K562 (cell line): ENCODE measurements around the gene MASP1. TPM values are rescaled to one million over a fixed set of nuclear protein-coding genes. Genes with fewer than 3 reads are reported as not detected.

Experiments
- ATAC-seq: fragments of 200-7000 bp; cut with Tn5 transposase; 3 replicates; pipeline ENCODE4 v1.9.1; 2020; ENCODE audit warnings: moderate library complexity
- BruUV-seq: library from RNA; stranded (reverse); fragments of 400-500 nt; replicated peaks from 2 replicates; lab custom pipeline; 2021; lab: Mats Ljungman, UMichigan
- CTCF ChIA-PET: fragments of 300-600 bp; formaldehyde crosslinking; extraction: SDS; loops from one replicate; lab custom pipeline; 2021; ENCODE audit warnings: low intra/inter-chr PET ratio; lab: Yijun Ruan, JAX
- POLR2A ChIA-PET: fragments of 300-600, 350-650 bp; sonication (Branson Sonifier 250); formaldehyde crosslinking; extraction: SDS; loops from one replicate; lab custom pipeline; 2021; ENCODE audit warnings: antibody characterized with exemption, inconsistent platforms; lab: Yijun Ruan, JAX
- DNase-seq, 4 experiments: peaks; one replicate each; pipeline versions ENCODE4 v3.0.0 to v3.0.0-alpha.2; 2011 to 2018; ENCODE audit warnings: low spot score in 3 of 4, mixed read lengths in 3 of 4; ENCODE audit errors: extremely low read depth in 1 of 4
- FAIRE-seq: peaks from 2 replicates; lab custom pipeline; 2011; peaks lifted over from hg19 to GRCh38; lab: Jason Lieb, UNC
- H2AFZ ChIP-seq: 2 replicates; pipeline ENCODE4 v1.6.0; 2011; ENCODE audit warnings: low read depth, low read length, control low read depth, inconsistent platforms
- H3K27ac ChIP-seq: fragments of 200-600 bp; 3 replicates; pipeline ENCODE4 v1.8.0; 2011; ENCODE audit warnings: low read depth, mild to moderate bottlenecking, control low read depth, inconsistent platforms, low read length, moderate library complexity, mixed read lengths; ENCODE audit errors: extremely low read depth
- H3K27me3 ChIP-seq, 2 experiments: fragments of 300-600 bp in 1 of 2; 2 replicates in 1 of 2; 3 replicates in 1 of 2; pipeline versions ENCODE4 v1.6.0 to v1.8.0; 2011; ENCODE audit warnings: inconsistent platforms in 2 of 2, low read length in 2 of 2, mild to moderate bottlenecking in 1 of 2, mixed read lengths in 1 of 2, moderate library complexity in 1 of 2; ENCODE audit not compliant: control insufficient read depth in 2 of 2, insufficient read depth in 2 of 2
- H3K36me3 ChIP-seq: fragments of 300-600 bp; 3 replicates; pipeline ENCODE4 v1.8.0; 2011; ENCODE audit warnings: mild to moderate bottlenecking, low read length, inconsistent platforms; ENCODE audit not compliant: control insufficient read depth, insufficient read depth
- H3K4me1 ChIP-seq, 2 experiments: fragments of 200-600 bp in 1 of 2; replicated peaks in 1 of 2; 2 replicates in 1 of 2; 3 replicates in 1 of 2; pipeline versions ENCODE4 v1.5.1 to v1.8.0; 2011; ENCODE audit warnings: inconsistent platforms in 2 of 2, low read length in 2 of 2, mild to moderate bottlenecking in 1 of 2, mixed read lengths in 1 of 2, moderate library complexity in 1 of 2; ENCODE audit not compliant: control insufficient read depth in 2 of 2, insufficient read depth in 2 of 2
- H3K4me2 ChIP-seq: 2 replicates; pipeline ENCODE4 v1.6.1; 2011; ENCODE audit warnings: low read length, control low read depth, inconsistent platforms, mixed read lengths; ENCODE audit not compliant: insufficient read depth
- H3K4me3 ChIP-seq: fragments of 200-600 bp; sonication (generic), shearing (Covaris generic); 2 replicates; pipeline ENCODE4 v1.5.1; 2016; ENCODE audit warnings: control low read depth, inconsistent platforms
- H3K79me2 ChIP-seq: fragments of 200-600 bp; 3 replicates; pipeline ENCODE4 v1.8.0; 2011; ENCODE audit warnings: low read length, inconsistent platforms; ENCODE audit not compliant: control insufficient read depth, insufficient read depth
- H3K9ac ChIP-seq, 2 experiments: 2 replicates each; pipeline versions ENCODE4 v1.6.0 to v1.6.1; 2011; ENCODE audit warnings: low read depth in 2 of 2, low read length in 2 of 2, control low read depth in 1 of 2, inconsistent platforms in 1 of 2, mild to moderate bottlenecking in 1 of 2, mixed read lengths in 1 of 2; ENCODE audit not compliant: insufficient read depth in 1 of 2
- H3K9me1 ChIP-seq: one replicate; pipeline ENCODE4 v1.6.0; 2011; ENCODE audit warnings: inconsistent platforms, mild to moderate bottlenecking, low read length, moderate library complexity; ENCODE audit not compliant: control insufficient read depth, insufficient read depth
- H3K9me3 ChIP-seq: replicated peaks from 2 replicates; pipeline ENCODE4 v1.5.1; 2011; ENCODE audit warnings: low read depth, low read length, inconsistent platforms; ENCODE audit not compliant: control insufficient read depth, insufficient read depth
- H4K20me1 ChIP-seq: replicated peaks from 2 replicates; pipeline ENCODE4 v1.6.1; 2011; ENCODE audit warnings: low read length, inconsistent platforms, mixed read lengths; ENCODE audit not compliant: control insufficient read depth, insufficient read depth
- MXI1 ChIP-seq: IDR thresholded peaks from 2 replicates; pipeline ENCODE4 v1.6.1; 2011; ENCODE audit warnings: low read depth, mild to moderate bottlenecking, improper control_type of control experiment, low read length
- RAD51 ChIP-seq: fragments of 450-650 bp; IDR thresholded peaks from 2 replicates; pipeline ENCODE4 v1.7.1; 2016; ENCODE audit warnings: low read depth, mild to moderate bottlenecking, borderline replicate concordance
- USF1 ChIP-seq: sonication (generic); formaldehyde crosslinking; IDR thresholded peaks from 2 replicates; pipeline ENCODE4 v1.9.0; 2022; ENCODE audit warnings: mild to moderate bottlenecking, missing genetic modification reagents
- USF2 ChIP-seq: sonication (generic); formaldehyde crosslinking; IDR thresholded peaks from 2 replicates; pipeline ENCODE4 v1.5.0; 2020; ENCODE audit warnings: missing genetic modification reagents
- WGBS: fragments of 100-300 bp; shearing (Covaris generic); methylation state at CpG from one replicate; pipeline ENCODE4 v1.1.6; 2016; ENCODE audit warnings: low coverage, mixed read lengths; ENCODE audit not compliant: insufficient coverage; ENCODE audit errors: missing lambda C conversion rate; 5-methylcytosine and 5-hydroxymethylcytosine counted together
- in situ Hi-C: fragments of 300-500 bp; cut with MboI; formaldehyde crosslinking; loops from 4 replicates; pipeline ENCODE4 v1.15.0; 2018; ENCODE audit warnings: inconsistent platforms, mixed read lengths
- intact Hi-C: fragments of 100-400 bp; cut with micrococcal nuclease; formaldehyde crosslinking; loops from 2 replicates; pipeline ENCODE4 v1.14.2; 2022
- polyA plus RNA-seq, 8 experiments: library from polyadenylated mRNA; depleted of rRNA in 4 of 8; stranded (reverse) in 5 of 8; unstranded in 3 of 8; fragments of >200 nt; fragmentation: Nextera tagmentation in 2 of 8; fragmentation: Illumina TruSeq in 1 of 8; extraction: Ambion mirVana in 2 of 8; extraction: Trizol in 1 of 8; gene quantifications; 2 replicates each; pipeline versions ENCODE4 v1.2.1 to v1.2.3, GENCODE V29; 2011 to 2014; ENCODE audit warnings: inconsistent platforms in 1 of 8, missing spikeins in 1 of 8
- total RNA-seq, 7 experiments: library from RNA; depleted of rRNA in 6 of 7; stranded (reverse); fragments of >200 nt in 6 of 7; fragmentation: Illumina TruSeq in 2 of 7; extraction: Trizol in 2 of 7; gene quantifications; 2 replicates each; pipeline versions ENCODE4 v1.2.1 to v1.2.3, GENCODE V29; 2011 to 2021; ENCODE audit warnings: low replicate concordance in 1 of 7
- TF ChIP-seq, protein P1 (sequence below): fragments of 450-650 bp; formaldehyde crosslinking; IDR thresholded peaks from 2 replicates; pipeline ENCODE4 v1.4.0; 2020; ENCODE audit warnings: mild to moderate bottlenecking, mixed read lengths

Gene MASP1
- total and polyA plus RNA-seq, 9 of the 15 experiments (the other 6 are each of a cell fraction or from before 2014, with no cell fraction given) = 0.03 to 0.24 (median 0.20) TPM; not detected in 3

GRCh38 chr3:187305881-187306280 is 14.3 kb upstream of the MASP1 start:
- no peaks in the 10 kb centered on the region for H3K9me3 ChIP-seq
- no peaks in the 10 kb centered on the region for H3K36me3 ChIP-seq
- H3K4me2 ChIP-seq = no peak overlapping the region
- BruUV-seq = no TSS peak
- ATAC-seq (0 out of 3 replicates have a peak, but pooled peaks have one; percentile 29), DNase-seq (no peak), FAIRE-seq (no peak)
- no peaks in the 10 kb centered on the region for H4K20me1 ChIP-seq
- WGBS = 0% methylated on average over 7 of the region's 7 CpGs
- no peaks in the 10 kb centered on the region for H3K9me1 ChIP-seq
- TF ChIP-seq RAD51 = peak; percentile 22; the same call in 1 of the 2 replicates
- peak; percentile 69 for TF ChIP-seq USF1 (CRISPR knock-in tag)
- no peak for TF ChIP-seq MXI1
- peak; percentile 71 for TF ChIP-seq USF2
- TF ChIP-seq, protein P1, sequence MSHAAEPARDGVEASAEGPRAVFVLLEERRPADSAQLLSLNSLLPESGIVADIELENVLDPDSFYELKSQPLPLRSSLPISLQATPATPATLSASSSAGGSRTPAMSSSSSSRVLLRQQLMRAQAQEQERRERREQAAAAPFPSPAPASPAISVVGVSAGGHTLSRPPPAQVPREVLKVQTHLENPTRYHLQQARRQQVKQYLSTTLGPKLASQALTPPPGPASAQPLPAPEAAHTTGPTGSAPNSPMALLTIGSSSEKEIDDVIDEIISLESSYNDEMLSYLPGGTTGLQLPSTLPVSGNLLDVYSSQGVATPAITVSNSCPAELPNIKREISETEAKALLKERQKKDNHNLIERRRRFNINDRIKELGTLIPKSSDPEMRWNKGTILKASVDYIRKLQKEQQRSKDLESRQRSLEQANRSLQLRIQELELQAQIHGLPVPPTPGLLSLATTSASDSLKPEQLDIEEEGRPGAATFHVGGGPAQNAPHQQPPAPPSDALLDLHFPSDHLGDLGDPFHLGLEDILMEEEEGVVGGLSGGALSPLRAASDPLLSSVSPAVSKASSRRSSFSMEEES (CRISPR knock-in tag) = peak; percentile 1; the same call in 1 of the 2 replicates
- no peak overlapping the region for H3K27ac ChIP-seq
- H2AFZ ChIP-seq = no peak overlapping the region; the same call in 1 of the 2 replicates
- H3K79me2 ChIP-seq = no peaks in the 10 kb centered on the region
- POLR2A ChIA-PET = no interaction called here
- no peaks in the 10 kb centered on the region for H3K4me1 ChIP-seq
- CTCF ChIA-PET = interaction anchor here (1.2 kb wide), 1 partner anchor 9 kb away, joined by 4 read pairs; no protein-coding TSS in a partner anchor
- intact Hi-C loops (no loop called here), in situ Hi-C loops (no loop called here)
- H3K27me3 ChIP-seq = no peaks in the 10 kb centered on the region
- no peak overlapping the region for H3K4me3 ChIP-seq
- no peak overlapping the region for H3K9ac ChIP-seq
